NB4 (cell line): ENCODE measurements around the gene SYNE1.

ENCODE experiments used
- DNase-seq: peaks from one replicate; pipeline ENCODE4 v3.0.0; 2010; ENCODE audit warnings: low read depth
- H3K4me3 ChIP-seq: one replicate; pipeline ENCODE4 v1.5.1; 2011; ENCODE audit warnings: mild to moderate bottlenecking, low read depth, low read length, moderate library complexity
- CTCF ChIP-seq: IDR thresholded peaks from one replicate; pipeline ENCODE4 v1.5.1; 2012; ENCODE audit warnings: low read depth, low read length
- MAX ChIP-seq: IDR thresholded peaks from 2 replicates; pipeline ENCODE4 v1.6.1; 2011; ENCODE audit warnings: low read depth, low read length
- MYC ChIP-seq: IDR thresholded peaks from 2 replicates; pipeline ENCODE4 v1.6.1; 2011; ENCODE audit warnings: low read depth, low read length
- POLR2A ChIP-seq: IDR thresholded peaks from 2 replicates; pipeline ENCODE4 v1.6.1; 2011; ENCODE audit warnings: mild to moderate bottlenecking; ENCODE audit not compliant: insufficient read length; ENCODE audit errors: extremely low read depth

The SYNE1 gene

GRCh38 chr6:152071843-152072242 is 565.3 kb downstream of the SYNE1 start:
- no peak overlapping the region for H3K4me3 ChIP-seq
- DNase-seq: no peak
- TF ChIP-seq MAX: no peak
- TF ChIP-seq POLR2A: no peak
- TF ChIP-seq MYC: no peak
- no peak for TF ChIP-seq CTCF
